ENCODE measurements around the gene OSBPL6. TPM values are rescaled to one million over a fixed set of nuclear protein-coding genes. Genes with fewer than 3 reads are reported as not detected.

The OSBPL6 gene
- total RNA-seq, 1 experiment from 2014 or later: 4.6 TPM

DNA sequence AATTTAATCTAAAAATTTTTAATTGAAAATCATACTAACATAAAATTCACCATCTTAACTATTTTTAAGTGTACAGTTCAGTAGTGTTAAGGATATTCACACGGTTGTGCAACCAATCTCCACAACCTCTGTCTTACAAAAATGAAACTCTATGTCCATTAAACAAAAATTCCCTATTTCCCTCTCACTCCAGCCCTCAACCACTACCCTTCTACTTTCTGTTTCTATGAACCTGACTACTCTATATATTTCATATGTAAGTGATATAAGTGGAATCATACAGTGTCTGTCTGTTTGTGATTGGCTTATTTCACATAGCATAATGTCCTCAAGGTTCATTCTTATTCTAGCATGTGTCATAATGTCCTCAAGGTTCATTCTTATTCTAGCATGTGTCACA is 34.3 kb upstream of the OSBPL6 start:
- Histone ChIP-seq H2BK5ac (ENCODE audit: insufficient read length, low read length) (no peak overlapping the region), H2AK5ac (ENCODE audit: insufficient read length, low read length) (no peak overlapping the region), H3K14ac (ENCODE audit: insufficient read depth, low read length) (no peak overlapping the region), H3K9me3 (ENCODE audit: control insufficient read depth, low read depth, low read length) (no peaks in the 10 kb centered on the region), H3K4me1 (ENCODE audit: insufficient read depth, low read length) (no peaks in the 10 kb centered on the region), H3K18ac (ENCODE audit: insufficient read length, low read depth, low read length) (no peak overlapping the region), H3K23ac (ENCODE audit: insufficient read length, low read depth, low read length) (no peak overlapping the region), H3K27ac (ENCODE audit: insufficient read length, low read depth, low read length) (no peak overlapping the region), H3K4ac (ENCODE audit: low read depth, low read length) (no peak overlapping the region), H3K27me3 (ENCODE audit: insufficient read depth, low read length) (no peaks in the 10 kb centered on the region), H2BK20ac (ENCODE audit: low read depth, low read length, poor library complexity, severe bottlenecking) (no peak overlapping the region), H4K5ac (ENCODE audit: insufficient read length, low read depth, low read length) (no peak overlapping the region), H3K9ac (ENCODE audit: extremely low read depth, insufficient read length, low read length) (no peak overlapping the region), H3T11ph (ENCODE audit: low read length) (no peak overlapping the region), H3K56ac (ENCODE audit: insufficient read length, low read depth, low read length) (no peak overlapping the region), H4K20me1 (ENCODE audit: control insufficient read depth, insufficient read depth, insufficient read length) (no peaks in the 10 kb centered on the region), H2AFZ (ENCODE audit: low read length) (no peak overlapping the region), H2BK120ac (ENCODE audit: low read depth, low read length, poor library complexity, severe bottlenecking) (no peak overlapping the region), H2BK15ac (ENCODE audit: low read depth, low read length) (no peak overlapping the region), H3K4me2 (ENCODE audit: insufficient read depth, insufficient read length, low read length) (no peak overlapping the region), H3K79me2 (ENCODE audit: insufficient read depth, low read length) (no peaks in the 10 kb centered on the region), H3K23me2 (ENCODE audit: insufficient read length, low read depth, low read length, poor library complexity, severe bottlenecking) (no peaks in the 10 kb centered on the region), H4K8ac (replicated peaks; ENCODE audit: insufficient read length, low read depth, low read length) (no peak overlapping the region), H2BK12ac (ENCODE audit: insufficient read length, low read depth, low read length) (no peak overlapping the region), H3K79me1 (ENCODE audit: insufficient read depth, low read depth, low read length, poor library complexity, severe bottlenecking) (no peaks in the 10 kb centered on the region), H4K91ac (ENCODE audit: insufficient read length, low read depth, low read length) (no peak overlapping the region)
- no CpG with 5 or more reads among the region's 1 CpG for WGBS (ENCODE audit: extremely low coverage, insufficient read length, low lambda C conversion rate)
- DNase-seq: no peak
- Mint-ChIP-seq H3K27me3 (ENCODE audit: low read depth) (no peaks in the 10 kb centered on the region), H3K27ac (no peak overlapping the region), H3K4me3 (no peak overlapping the region), H3K36me3 (ENCODE audit: insufficient read depth in 1 of 3, low read depth in 3 of 3) (peaks cover 5 to 8% (median 6%) of the 10 kb centered on the region in 3 experiments; a peak in 5 of 7 replicates), H3K9me3 (peaks cover 7% of the 10 kb centered on the region in 2 experiments; a peak in 2 of 5 replicates), H3K4me1 (peaks cover 0 to 2% of the 10 kb centered on the region in 2 experiments; a peak in 1 of 4 replicates)
- TF ChIP-seq, protein P1, sequence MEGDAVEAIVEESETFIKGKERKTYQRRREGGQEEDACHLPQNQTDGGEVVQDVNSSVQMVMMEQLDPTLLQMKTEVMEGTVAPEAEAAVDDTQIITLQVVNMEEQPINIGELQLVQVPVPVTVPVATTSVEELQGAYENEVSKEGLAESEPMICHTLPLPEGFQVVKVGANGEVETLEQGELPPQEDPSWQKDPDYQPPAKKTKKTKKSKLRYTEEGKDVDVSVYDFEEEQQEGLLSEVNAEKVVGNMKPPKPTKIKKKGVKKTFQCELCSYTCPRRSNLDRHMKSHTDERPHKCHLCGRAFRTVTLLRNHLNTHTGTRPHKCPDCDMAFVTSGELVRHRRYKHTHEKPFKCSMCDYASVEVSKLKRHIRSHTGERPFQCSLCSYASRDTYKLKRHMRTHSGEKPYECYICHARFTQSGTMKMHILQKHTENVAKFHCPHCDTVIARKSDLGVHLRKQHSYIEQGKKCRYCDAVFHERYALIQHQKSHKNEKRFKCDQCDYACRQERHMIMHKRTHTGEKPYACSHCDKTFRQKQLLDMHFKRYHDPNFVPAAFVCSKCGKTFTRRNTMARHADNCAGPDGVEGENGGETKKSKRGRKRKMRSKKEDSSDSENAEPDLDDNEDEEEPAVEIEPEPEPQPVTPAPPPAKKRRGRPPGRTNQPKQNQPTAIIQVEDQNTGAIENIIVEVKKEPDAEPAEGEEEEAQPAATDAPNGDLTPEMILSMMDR (conservative IDR thresholded peaks at IDR 0.05): no peak

Data from H9 (cell line).